ENCODE data around the gene FAM174A.

FAM174A gene

GRCh38 chr5:100550531-100551051, 15.4 kb downstream of the FAM174A start:
- H3K27ac ChIP-seq, result no peak overlapping the region

DNA sequence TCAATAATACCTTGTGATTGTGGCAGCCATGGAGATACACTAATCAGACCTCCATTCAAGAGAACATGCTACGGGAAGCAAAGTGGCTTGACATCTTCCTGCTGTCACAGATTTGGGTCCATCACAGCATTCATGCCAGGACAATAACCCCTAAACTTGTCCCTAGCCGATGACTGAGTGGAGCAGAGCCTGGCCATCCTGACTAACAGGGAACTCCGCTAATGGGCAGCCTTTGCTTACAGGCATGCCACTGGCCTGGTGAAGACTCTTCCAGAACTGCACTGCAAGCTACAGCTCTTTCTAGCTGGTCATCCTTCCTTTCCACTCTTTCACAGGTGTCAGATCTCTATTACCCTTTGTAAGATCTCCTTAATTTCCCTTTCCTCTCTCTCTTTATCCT, 16.0 kb downstream of the FAM174A start:
- H3K27ac ChIP-seq, result no peak overlapping the region
- TF ChIP-seq, protein P1, sequence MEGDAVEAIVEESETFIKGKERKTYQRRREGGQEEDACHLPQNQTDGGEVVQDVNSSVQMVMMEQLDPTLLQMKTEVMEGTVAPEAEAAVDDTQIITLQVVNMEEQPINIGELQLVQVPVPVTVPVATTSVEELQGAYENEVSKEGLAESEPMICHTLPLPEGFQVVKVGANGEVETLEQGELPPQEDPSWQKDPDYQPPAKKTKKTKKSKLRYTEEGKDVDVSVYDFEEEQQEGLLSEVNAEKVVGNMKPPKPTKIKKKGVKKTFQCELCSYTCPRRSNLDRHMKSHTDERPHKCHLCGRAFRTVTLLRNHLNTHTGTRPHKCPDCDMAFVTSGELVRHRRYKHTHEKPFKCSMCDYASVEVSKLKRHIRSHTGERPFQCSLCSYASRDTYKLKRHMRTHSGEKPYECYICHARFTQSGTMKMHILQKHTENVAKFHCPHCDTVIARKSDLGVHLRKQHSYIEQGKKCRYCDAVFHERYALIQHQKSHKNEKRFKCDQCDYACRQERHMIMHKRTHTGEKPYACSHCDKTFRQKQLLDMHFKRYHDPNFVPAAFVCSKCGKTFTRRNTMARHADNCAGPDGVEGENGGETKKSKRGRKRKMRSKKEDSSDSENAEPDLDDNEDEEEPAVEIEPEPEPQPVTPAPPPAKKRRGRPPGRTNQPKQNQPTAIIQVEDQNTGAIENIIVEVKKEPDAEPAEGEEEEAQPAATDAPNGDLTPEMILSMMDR (conservative IDR thresholded peaks at IDR 0.05), result no peak

More at GRCh38 chr5:100550531-100551051, 15.4 kb downstream of the FAM174A start:
- TF ChIP-seq, protein P1 (conservative IDR thresholded peaks at IDR 0.05), result no peak

DNA sequence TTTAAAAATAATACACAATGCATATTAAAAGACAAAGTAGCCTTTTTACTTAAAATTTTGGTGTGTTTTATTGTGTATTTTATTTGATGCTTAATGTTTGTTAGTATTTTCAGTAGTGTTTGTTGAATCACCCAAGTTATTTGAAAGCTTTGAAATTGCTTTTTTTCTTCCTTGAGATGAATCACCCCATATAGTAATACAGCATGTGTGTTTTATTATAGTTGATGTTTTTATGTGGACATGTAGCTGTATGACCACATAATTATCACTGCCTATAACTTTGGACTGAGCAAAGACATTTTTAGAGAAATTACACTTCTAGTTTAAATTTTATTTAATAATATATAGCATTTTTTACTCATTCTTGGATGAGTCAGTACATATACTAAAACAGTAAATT, 18.0 kb downstream of the FAM174A start:
- TF ChIP-seq, protein P1 (conservative IDR thresholded peaks at IDR 0.05), result no peak
- no peak overlapping the region for H3K27ac ChIP-seq

GRCh38 chr5:100560860-100561259, 25.7 kb downstream of the FAM174A start:
- H3K27ac ChIP-seq, result no peak overlapping the region
- TF ChIP-seq, protein P1 (conservative IDR thresholded peaks at IDR 0.05), result no peak

DNA sequence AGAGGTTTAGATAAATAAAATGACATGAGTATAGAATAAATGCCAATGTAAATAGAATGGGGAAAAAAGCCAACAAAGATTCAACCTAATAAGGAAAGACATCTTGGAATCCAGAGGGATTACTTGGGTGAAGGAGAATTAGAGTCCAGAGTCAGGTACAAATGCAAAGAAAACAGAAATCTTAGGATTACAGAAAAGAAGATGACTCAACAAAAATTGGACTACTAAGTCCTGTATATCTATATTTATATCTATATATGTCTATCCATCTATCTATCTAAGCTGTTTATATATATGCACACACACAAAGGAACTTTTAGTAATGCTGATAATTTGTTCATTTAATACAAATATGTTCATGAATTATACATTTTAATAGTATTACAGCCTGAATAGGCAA, 27.6 kb downstream of the FAM174A start:
- no peak overlapping the region for H3K27ac ChIP-seq
- TF ChIP-seq, protein P1 (conservative IDR thresholded peaks at IDR 0.05), result no peak

- H3K27ac ChIP-seq, result no peak overlapping the region
- TF ChIP-seq, protein P1 (conservative IDR thresholded peaks at IDR 0.05), result no peak
These were observed 31.4 kb downstream of the FAM174A start for GRCh38 chr5:100566382-100567141.

- H3K27ac ChIP-seq, result no peak overlapping the region
- TF ChIP-seq, protein P1 (conservative IDR thresholded peaks at IDR 0.05), result no peak
These were observed 39.5 kb downstream of the FAM174A start for GRCh38 chr5:100574716-100575115.

All from VCaP (cell line).